ENCODE measurements around the gene CD164.

CD164 gene

DNA sequence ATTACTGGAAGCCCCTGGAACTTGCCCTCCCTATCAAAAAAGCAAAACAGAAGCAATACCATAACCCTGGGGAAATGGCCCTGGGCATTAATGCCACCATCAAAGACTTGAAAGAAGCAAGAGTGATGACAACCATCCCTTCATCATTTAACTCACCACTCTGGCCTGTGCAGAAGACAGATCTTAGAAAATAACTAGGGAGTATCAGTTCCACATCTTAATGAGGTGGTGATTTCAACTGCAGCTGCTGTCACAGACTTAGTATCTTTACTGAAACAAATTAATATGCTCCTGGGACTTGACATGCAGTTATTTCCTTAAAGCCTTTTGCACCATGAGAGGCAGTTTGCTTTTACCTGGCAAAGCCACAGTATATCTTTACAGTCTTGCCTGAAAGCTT is 24.1 kb downstream of the CD164 start:
- DNase-seq (ENCODE audit: low read depth) = no peak
- no peak for TF ChIP-seq MYC (IDR thresholded peaks at IDR 0.05; ENCODE audit: low read depth, low read length)
- TF ChIP-seq, protein P1, sequence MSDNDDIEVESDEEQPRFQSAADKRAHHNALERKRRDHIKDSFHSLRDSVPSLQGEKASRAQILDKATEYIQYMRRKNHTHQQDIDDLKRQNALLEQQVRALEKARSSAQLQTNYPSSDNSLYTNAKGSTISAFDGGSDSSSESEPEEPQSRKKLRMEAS (IDR thresholded peaks at IDR 0.05; ENCODE audit: low read depth, low read length) = no peak
- TF ChIP-seq, protein P2, sequence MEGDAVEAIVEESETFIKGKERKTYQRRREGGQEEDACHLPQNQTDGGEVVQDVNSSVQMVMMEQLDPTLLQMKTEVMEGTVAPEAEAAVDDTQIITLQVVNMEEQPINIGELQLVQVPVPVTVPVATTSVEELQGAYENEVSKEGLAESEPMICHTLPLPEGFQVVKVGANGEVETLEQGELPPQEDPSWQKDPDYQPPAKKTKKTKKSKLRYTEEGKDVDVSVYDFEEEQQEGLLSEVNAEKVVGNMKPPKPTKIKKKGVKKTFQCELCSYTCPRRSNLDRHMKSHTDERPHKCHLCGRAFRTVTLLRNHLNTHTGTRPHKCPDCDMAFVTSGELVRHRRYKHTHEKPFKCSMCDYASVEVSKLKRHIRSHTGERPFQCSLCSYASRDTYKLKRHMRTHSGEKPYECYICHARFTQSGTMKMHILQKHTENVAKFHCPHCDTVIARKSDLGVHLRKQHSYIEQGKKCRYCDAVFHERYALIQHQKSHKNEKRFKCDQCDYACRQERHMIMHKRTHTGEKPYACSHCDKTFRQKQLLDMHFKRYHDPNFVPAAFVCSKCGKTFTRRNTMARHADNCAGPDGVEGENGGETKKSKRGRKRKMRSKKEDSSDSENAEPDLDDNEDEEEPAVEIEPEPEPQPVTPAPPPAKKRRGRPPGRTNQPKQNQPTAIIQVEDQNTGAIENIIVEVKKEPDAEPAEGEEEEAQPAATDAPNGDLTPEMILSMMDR (IDR thresholded peaks at IDR 0.05; ENCODE audit: low read depth, low read length) = no peak
- no peak for TF ChIP-seq POLR2A (IDR thresholded peaks at IDR 0.05; ENCODE audit: extremely low read depth, insufficient read length)
- no peak overlapping the region for H3K4me3 ChIP-seq (ENCODE audit: low read depth, low read length)

DNA sequence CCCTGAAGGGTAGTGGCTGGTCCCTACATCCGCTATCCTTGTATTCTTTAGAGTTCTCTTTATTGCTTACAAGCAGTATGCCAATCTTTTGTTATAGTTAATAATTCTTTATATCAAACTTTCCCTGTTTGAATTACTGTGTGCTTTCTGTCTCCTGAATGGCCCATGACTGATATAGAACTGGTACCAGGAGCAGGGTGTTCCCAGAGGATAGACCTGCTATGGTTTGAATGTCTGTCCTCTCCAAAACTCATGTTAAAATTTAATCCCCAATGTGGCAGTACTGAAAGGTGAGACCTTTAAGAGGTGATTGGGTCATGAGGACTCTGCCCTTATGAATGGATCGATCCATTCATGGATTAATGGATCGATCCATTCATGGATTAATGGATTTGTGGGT is 26.0 kb downstream of the CD164 start:
- no peak for DNase-seq (ENCODE audit: low read depth)
- TF ChIP-seq, protein P1 (IDR thresholded peaks at IDR 0.05; ENCODE audit: low read depth, low read length) = no peak
- H3K4me3 ChIP-seq (ENCODE audit: low read depth, low read length) = no peak overlapping the region

DNA sequence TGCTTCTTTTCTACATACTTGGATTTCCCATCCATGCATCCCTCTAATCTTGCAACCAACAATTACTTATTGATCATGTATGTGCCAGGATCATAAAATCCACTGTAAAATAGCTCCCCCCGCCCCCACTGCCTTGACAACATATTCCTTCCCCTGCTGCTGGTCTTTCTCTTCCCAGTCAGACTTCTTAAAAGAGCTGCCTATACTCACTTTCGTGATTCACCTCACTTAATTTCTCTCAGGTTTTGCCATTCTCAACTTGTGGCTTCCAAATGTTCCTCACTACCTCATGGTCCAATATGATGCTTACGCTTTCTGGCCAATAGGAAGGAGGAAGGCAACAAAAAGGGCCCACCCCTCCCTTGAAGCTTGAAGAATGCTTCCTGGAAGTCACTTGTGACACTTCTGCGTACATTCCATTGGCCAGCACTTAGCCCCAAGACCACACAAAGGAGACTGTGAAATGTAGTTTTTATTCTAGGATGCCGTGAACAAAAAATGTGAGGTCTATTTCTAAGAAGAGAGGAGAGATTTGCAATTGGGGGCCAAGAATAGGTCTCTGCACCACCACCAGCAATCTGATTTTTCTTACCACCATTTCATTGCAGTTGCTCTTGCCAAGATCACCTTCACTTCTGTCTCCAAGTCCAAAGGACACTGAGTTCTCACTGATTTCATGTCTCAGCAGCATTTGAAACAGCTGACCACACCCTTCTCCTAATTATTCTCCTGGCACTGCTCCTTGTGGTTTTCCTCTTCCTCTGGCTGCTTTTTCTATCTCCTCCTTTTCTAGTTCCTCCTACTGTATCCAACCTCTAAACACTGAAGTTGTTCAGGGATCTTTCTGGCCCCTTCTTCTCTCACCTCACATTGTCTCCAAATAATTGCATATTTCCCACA is 30.8 kb downstream of the CD164 start:
- no peak for DNase-seq (ENCODE audit: low read depth)
- H3K4me3 ChIP-seq (ENCODE audit: low read depth, low read length) = no peak overlapping the region
- TF ChIP-seq, protein P1 (IDR thresholded peaks at IDR 0.05; ENCODE audit: low read depth, low read length) = no peak
- TF ChIP-seq, protein P2 (IDR thresholded peaks at IDR 0.05; ENCODE audit: low read depth, low read length) = no peak
- no peak for TF ChIP-seq MYC (IDR thresholded peaks at IDR 0.05; ENCODE audit: low read depth, low read length)
- TF ChIP-seq POLR2A (IDR thresholded peaks at IDR 0.05; ENCODE audit: extremely low read depth, insufficient read length) = no peak

DNA sequence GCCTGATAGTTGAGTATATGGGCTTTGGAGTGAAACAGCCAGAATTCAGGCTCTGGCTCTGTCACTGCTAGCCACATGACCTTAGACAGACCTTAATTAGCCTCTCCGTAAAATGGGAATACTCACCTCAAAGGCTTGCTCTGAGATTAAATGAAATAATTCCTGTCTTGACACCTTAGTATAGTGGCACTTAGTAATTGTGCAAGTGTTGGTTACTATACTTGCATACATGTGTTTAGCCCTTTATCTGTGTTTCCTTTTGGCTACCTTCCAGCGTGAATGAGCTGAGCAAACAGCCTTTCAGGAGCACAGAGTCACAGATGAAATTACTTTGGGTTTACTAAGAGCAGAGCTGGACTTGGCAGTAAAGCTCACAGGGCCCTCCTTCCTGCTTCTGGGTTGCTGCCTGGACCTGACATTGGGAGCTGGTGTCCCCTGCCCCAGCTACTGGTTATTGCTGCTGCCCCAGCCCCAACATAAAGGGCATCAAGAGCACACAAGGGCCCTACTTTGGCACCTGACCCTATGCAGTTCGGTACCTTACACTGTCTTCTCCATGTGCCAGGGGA is 32.8 kb downstream of the CD164 start:
- DNase-seq (ENCODE audit: low read depth) = no peak
- TF ChIP-seq MYC (IDR thresholded peaks at IDR 0.05; ENCODE audit: low read depth, low read length) = no peak
- TF ChIP-seq, protein P2 (IDR thresholded peaks at IDR 0.05; ENCODE audit: low read depth, low read length) = no peak
- TF ChIP-seq, protein P1 (IDR thresholded peaks at IDR 0.05; ENCODE audit: low read depth, low read length) = no peak
- TF ChIP-seq POLR2A (IDR thresholded peaks at IDR 0.05; ENCODE audit: extremely low read depth, insufficient read length) = no peak

DNA sequence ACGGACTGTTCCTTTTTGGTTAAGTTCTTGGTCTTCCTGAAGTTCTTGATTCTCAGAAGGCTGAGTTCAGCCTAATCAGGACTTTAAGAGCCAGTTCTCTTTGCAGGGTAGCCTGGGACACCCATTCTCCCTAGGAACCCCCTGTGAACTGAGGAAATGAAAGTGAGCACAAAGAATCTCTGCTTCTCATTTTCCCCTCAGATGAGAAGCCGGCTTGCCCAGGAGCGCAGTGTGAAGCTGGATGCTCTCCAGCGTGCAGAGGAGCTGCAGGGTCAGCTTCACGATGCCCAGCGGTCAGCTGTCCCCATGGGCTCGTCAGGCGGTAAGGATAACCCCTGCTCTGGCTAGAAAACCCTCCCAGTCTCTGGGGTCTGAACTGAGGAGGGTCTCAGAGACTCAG is 34.0 kb downstream of the CD164 start:
- no peak for DNase-seq (ENCODE audit: low read depth)
- TF ChIP-seq, protein P2 (IDR thresholded peaks at IDR 0.05; ENCODE audit: low read depth, low read length) = no peak
- TF ChIP-seq POLR2A (IDR thresholded peaks at IDR 0.05; ENCODE audit: extremely low read depth, insufficient read length) = no peak
- H3K4me3 ChIP-seq (ENCODE audit: low read depth, low read length) = no peak overlapping the region

More for the DNA sequence above, 32.8 kb downstream of the CD164 start:
- no peak overlapping the region for H3K4me3 ChIP-seq (ENCODE audit: low read depth, low read length)

DNA sequence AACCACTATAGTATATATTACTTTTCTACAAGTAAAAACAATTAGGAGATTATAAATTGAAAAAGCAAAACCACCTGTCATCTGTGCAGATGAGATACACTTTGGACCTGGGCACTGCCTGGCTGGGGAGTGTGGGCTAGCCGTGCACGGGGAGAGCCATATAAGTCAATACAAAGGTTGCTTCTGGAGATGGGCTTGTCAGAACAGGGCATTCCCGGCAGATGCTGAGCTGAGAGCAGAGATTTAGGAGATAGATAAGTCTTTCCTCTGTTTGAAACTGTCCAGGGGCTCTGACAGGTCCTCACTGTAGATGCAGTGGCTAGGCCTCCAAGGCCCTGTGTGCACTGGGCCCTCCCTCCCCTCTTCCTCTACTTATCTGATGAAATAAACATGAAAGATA is 34.5 kb downstream of the CD164 start:
- TF ChIP-seq MYC (IDR thresholded peaks at IDR 0.05; ENCODE audit: low read depth, low read length) (no peak), POLR2A (IDR thresholded peaks at IDR 0.05; ENCODE audit: extremely low read depth, insufficient read length) (no peak)
- TF ChIP-seq, protein P2 (IDR thresholded peaks at IDR 0.05; ENCODE audit: low read depth, low read length) = no peak
- TF ChIP-seq, protein P1 (IDR thresholded peaks at IDR 0.05; ENCODE audit: low read depth, low read length) = no peak
- no peak overlapping the region for H3K4me3 ChIP-seq (ENCODE audit: low read depth, low read length)
- DNase-seq (ENCODE audit: low read depth) = no peak
